Hepatocyte (in vitro differentiated cells): ENCODE measurements around the gene WDR54. TPM values are rescaled to one million over a fixed set of nuclear protein-coding genes. Genes with fewer than 3 reads are reported as not detected.

Experiments used
- DNase-seq: peaks from one replicate; pipeline ENCODE4 v3.0.0-alpha.2; 2016; ENCODE audit warnings: low spot score
- H2AFZ ChIP-seq: fragments of 200-600 bp; sonication (generic); 2 replicates; pipeline ENCODE4 v1.6.0; 2016; ENCODE audit warnings: antibody characterized with exemption, mild to moderate bottlenecking
- H3K27ac ChIP-seq: fragments of 200-600 bp; sonication (generic); 2 replicates; pipeline ENCODE4 v1.5.1; 2016; ENCODE audit warnings: mild to moderate bottlenecking
- H3K27me3 ChIP-seq: fragments of 200-600 bp; sonication (generic); 2 replicates; pipeline ENCODE4 v1.6.1; 2016
- H3K36me3 ChIP-seq: fragments of 200-600 bp; sonication (generic); replicated peaks from 2 replicates; pipeline ENCODE4 v1.5.1; 2016; ENCODE audit warnings: low read depth; ENCODE audit not compliant: insufficient read depth
- H3K4me1 ChIP-seq: fragments of 200-600 bp; sonication (generic); 2 replicates; pipeline ENCODE4 v1.5.1; 2016; ENCODE audit warnings: mild to moderate bottlenecking, moderate library complexity; ENCODE audit not compliant: insufficient read depth
- H3K4me2 ChIP-seq: fragments of 200-600 bp; sonication (generic); 2 replicates; pipeline ENCODE4 v1.6.0; 2016
- H3K4me3 ChIP-seq: fragments of 200-600 bp; sonication (generic); 2 replicates; pipeline ENCODE4 v1.5.1; 2016; ENCODE audit warnings: mild to moderate bottlenecking
- H3K79me2 ChIP-seq: fragments of 200-600 bp; sonication (generic); 2 replicates; pipeline ENCODE4 v1.6.0; 2017; ENCODE audit warnings: mild to moderate bottlenecking
- H3K9me2 ChIP-seq: fragments of 200-600 bp; sonication (generic); replicated peaks from 2 replicates; pipeline ENCODE4 v1.6.0; 2017; ENCODE audit warnings: mild to moderate bottlenecking; ENCODE audit not compliant: insufficient read depth
- H3K9me3 ChIP-seq: fragments of 200-600 bp; sonication (generic); 2 replicates; pipeline ENCODE4 v1.5.1; 2016; ENCODE audit warnings: low read depth, mild to moderate bottlenecking
- H4K20me1 ChIP-seq: fragments of 200-600 bp; sonication (generic); 2 replicates; pipeline ENCODE4 v1.6.0; 2016; ENCODE audit warnings: mild to moderate bottlenecking; ENCODE audit not compliant: insufficient read depth, poor library complexity, severe bottlenecking
- CTCF ChIP-seq: fragments of 200-600 bp; sonication (generic); IDR thresholded peaks from 2 replicates; pipeline ENCODE4 v1.5.1; 2016; ENCODE audit warnings: antibody characterized with exemption, mild to moderate bottlenecking; ENCODE audit not compliant: poor library complexity
- EZH2 ChIP-seq: fragments of 200-600 bp; sonication (generic); IDR thresholded peaks from 2 replicates; pipeline ENCODE4 v1.6.1; 2016; ENCODE audit warnings: antibody characterized with exemption, mild to moderate bottlenecking, borderline replicate concordance
- EZH2phosphoT487 ChIP-seq: fragments of 200-600 bp; sonication (generic); IDR thresholded peaks from one replicate; pipeline ENCODE4 v1.6.1; 2018; ENCODE audit warnings: antibody characterized with exemption, mild to moderate bottlenecking, low read depth, moderate library complexity; ENCODE audit not compliant: unreplicated experiment, severe bottlenecking
- WGBS: methylation state at CpG from one replicate; pipeline ENCODE4 v1.1.6; 2016; ENCODE audit warnings: low lambda C conversion rate; ENCODE audit errors: missing lambda C conversion rate; 5-methylcytosine and 5-hydroxymethylcytosine counted together
- polyA plus RNA-seq: library from polyadenylated mRNA; unstranded; fragments of >200 nt; fragmentation: Nextera tagmentation; extraction: Ambion mirVana; gene quantifications from 2 replicates; pipeline ENCODE4 v1.2.1, GENCODE V29; 2016
- total RNA-seq: library from RNA; depleted of rRNA; stranded (reverse); fragments of >200 nt; gene quantifications from 2 replicates; pipeline ENCODE4 v1.2.3, GENCODE V29; 2014

Gene WDR54
- total and polyA plus RNA-seq, 2 experiments from 2014 or later, result 6.2 to 22.6 TPM

GRCh38 chr2:74423231-74424095 lies 1.9 kb downstream of the WDR54 start:
- no peak overlapping the region for H3K4me3 ChIP-seq
- no peak overlapping the region for H2AFZ ChIP-seq
- no peaks in the 10 kb centered on the region for H3K27me3 ChIP-seq
- no peaks in the 10 kb centered on the region for H3K79me2 ChIP-seq
- no peaks in the 10 kb centered on the region for H4K20me1 ChIP-seq
- no peak overlapping the region for H3K4me2 ChIP-seq
- TF ChIP-seq EZH2phosphoT487 (no peak), EZH2 (no peak), CTCF (no peak)
- 90% methylated on average over 9 of the region's 9 CpGs for WGBS
- no peaks in the 10 kb centered on the region for H3K36me3 ChIP-seq
- no peak overlapping the region for H3K27ac ChIP-seq
- no peaks in the 10 kb centered on the region for H3K9me2 ChIP-seq
- DNase-seq, result no peak
- peaks cover 4% of the 10 kb centered on the region for H3K4me1 ChIP-seq
- H3K9me3 ChIP-seq, result no peaks in the 10 kb centered on the region

- no peaks in the 10 kb centered on the region for H3K9me3 ChIP-seq
- H3K27me3 ChIP-seq, result no peaks in the 10 kb centered on the region
- H3K9me2 ChIP-seq, result no peaks in the 10 kb centered on the region
- TF ChIP-seq EZH2, result no peak
- peaks cover 6% of the 10 kb centered on the region for H3K4me1 ChIP-seq
- H3K4me3 ChIP-seq, result no peak overlapping the region
- H2AFZ ChIP-seq, result no peak overlapping the region
- WGBS, result 76% methylated on average over 5 of the region's 5 CpGs
- no peak for DNase-seq
- H3K4me2 ChIP-seq, result no peak overlapping the region
- no peaks in the 10 kb centered on the region for H3K79me2 ChIP-seq
- no peaks in the 10 kb centered on the region for H3K36me3 ChIP-seq
- H4K20me1 ChIP-seq, result no peaks in the 10 kb centered on the region
- H3K27ac ChIP-seq, result no peak overlapping the region
Observed at GRCh38 chr2:74424139-74424992, 2.8 kb downstream of the WDR54 start.

- no peaks in the 10 kb centered on the region for H3K9me2 ChIP-seq
- peak overlapping the region; percentile 60 for H3K27ac ChIP-seq
- H3K4me3 ChIP-seq, result no peak overlapping the region
- H3K4me2 ChIP-seq, result no peak overlapping the region
- 91% methylated on average over 5 of the region's 5 CpGs for WGBS
- no peaks in the 10 kb centered on the region for H3K9me3 ChIP-seq
- H2AFZ ChIP-seq, result no peak overlapping the region
- peaks cover 12% of the 10 kb centered on the region for H3K4me1 ChIP-seq
- TF ChIP-seq EZH2phosphoT487 (no peak), CTCF (no peak), EZH2 (no peak)
- H3K27me3 ChIP-seq, result no peaks in the 10 kb centered on the region
- H3K79me2 ChIP-seq, result no peaks in the 10 kb centered on the region
- no peaks in the 10 kb centered on the region for H3K36me3 ChIP-seq
- no peak for DNase-seq
- H4K20me1 ChIP-seq, result no peaks in the 10 kb centered on the region
Observed at GRCh38 chr2:74424995-74425406, 3.5 kb downstream of the WDR54 start.

GRCh38 chr2:74425523-74425922 lies 4.0 kb downstream of the WDR54 start:
- Histone ChIP-seq H4K20me1 (no peaks in the 10 kb centered on the region), H3K27me3 (no peaks in the 10 kb centered on the region), H3K4me1 (peaks cover 17% of the 10 kb centered on the region), H3K36me3 (no peaks in the 10 kb centered on the region), H3K4me3 (no peak overlapping the region), H3K9me3 (no peaks in the 10 kb centered on the region), H2AFZ (no peak overlapping the region), H3K27ac (peak overlapping the region; percentile 60), H3K79me2 (no peaks in the 10 kb centered on the region), H3K9me2 (no peaks in the 10 kb centered on the region), H3K4me2 (no peak overlapping the region)
- peak; percentile 52 for DNase-seq
- WGBS, result 90% methylated on average over 7 of the region's 7 CpGs
- TF ChIP-seq CTCF (no peak), EZH2 (no peak), EZH2phosphoT487 (no peak)
